OCI-LY3 (cell line): ENCODE data around the gene ETDA.
"Not testable (repeated sequence)": the region's sequence is repeated elsewhere in the genome, so short reads cannot be mapped to it uniquely, and the experiment has no call there.

Source experiments
- CTCF ChIP-seq: fragments of 200-600, 300-600 bp; sonication (generic); IDR thresholded peaks from 2 replicates; pipeline ENCODE4 v1.5.1; 2014; ENCODE audit warnings: antibody characterized with exemption, low read length, low read depth
- EZH2phosphoT487 ChIP-seq: fragments of 200-600 bp; shearing (Covaris generic); IDR thresholded peaks from 2 replicates; pipeline ENCODE4 v1.6.1; 2018; ENCODE audit warnings: antibody characterized with exemption, mixed run types, low read depth

GRCh38 chrX:135206427-135206826 is 45.4 kb upstream of the ETDA start:
- TF ChIP-seq CTCF = peak; percentile 39
- TF ChIP-seq EZH2phosphoT487 = not testable (repeated sequence)
